SU-DHL-6 (cell line): Measurements from ENCODE around the gene ARHGEF37.

Experiments
- EZH2phosphoT487 ChIP-seq: fragments of 200-600 bp; sonication (generic), shearing (Covaris generic); conservative IDR thresholded peaks from 2 replicates; pipeline ENCODE4 v1.6.1; 2018; ENCODE audit warnings: mild to moderate bottlenecking, antibody characterized with exemption, low read length, moderate library complexity, mixed read lengths
- TF ChIP-seq, protein P1 (sequence below): fragments of 200-600 bp; sonication (generic); IDR thresholded peaks from one replicate; pipeline ENCODE4 v1.5.1; 2017; ENCODE audit warnings: antibody characterized with exemption, mild to moderate bottlenecking, low read length, moderate library complexity; ENCODE audit not compliant: insufficient read depth, poor library complexity, severe bottlenecking

DNA sequence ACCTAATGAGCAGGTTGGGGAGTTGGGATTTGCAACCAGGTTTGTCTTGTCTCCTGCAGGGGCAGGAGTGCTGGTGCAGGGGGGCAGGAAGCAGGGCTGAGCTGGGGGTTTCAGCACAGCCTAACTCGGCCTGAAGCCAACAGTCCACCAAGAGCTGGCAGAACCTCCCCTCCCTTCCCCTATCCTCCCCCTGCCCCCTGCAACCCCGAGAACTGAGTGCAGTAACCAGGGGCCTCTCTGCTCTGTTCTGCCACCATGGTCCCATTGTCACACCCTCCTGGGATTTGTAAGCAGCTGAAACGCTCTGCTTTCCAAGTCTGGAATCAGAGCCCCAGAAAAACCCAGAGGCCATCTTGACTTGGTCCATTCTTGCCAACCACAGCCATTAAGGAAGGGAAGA, 72.9 kb downstream of the ARHGEF37 start:
- TF ChIP-seq, protein P1, sequence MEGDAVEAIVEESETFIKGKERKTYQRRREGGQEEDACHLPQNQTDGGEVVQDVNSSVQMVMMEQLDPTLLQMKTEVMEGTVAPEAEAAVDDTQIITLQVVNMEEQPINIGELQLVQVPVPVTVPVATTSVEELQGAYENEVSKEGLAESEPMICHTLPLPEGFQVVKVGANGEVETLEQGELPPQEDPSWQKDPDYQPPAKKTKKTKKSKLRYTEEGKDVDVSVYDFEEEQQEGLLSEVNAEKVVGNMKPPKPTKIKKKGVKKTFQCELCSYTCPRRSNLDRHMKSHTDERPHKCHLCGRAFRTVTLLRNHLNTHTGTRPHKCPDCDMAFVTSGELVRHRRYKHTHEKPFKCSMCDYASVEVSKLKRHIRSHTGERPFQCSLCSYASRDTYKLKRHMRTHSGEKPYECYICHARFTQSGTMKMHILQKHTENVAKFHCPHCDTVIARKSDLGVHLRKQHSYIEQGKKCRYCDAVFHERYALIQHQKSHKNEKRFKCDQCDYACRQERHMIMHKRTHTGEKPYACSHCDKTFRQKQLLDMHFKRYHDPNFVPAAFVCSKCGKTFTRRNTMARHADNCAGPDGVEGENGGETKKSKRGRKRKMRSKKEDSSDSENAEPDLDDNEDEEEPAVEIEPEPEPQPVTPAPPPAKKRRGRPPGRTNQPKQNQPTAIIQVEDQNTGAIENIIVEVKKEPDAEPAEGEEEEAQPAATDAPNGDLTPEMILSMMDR = no peak
- no peak for TF ChIP-seq EZH2phosphoT487
